ENCODE data around the gene JAGN1. TPM values are rescaled to one million over a fixed set of nuclear protein-coding genes. Genes with fewer than 3 reads are reported as not detected.

Gene JAGN1
- total and polyA plus RNA-seq, 9 of the 15 experiments (the other 6 are each of a cell fraction or from before 2014, with no cell fraction given): 31.6 to 77.8 (median 40.3) TPM

GRCh38 chr3:9863058-9863772 is 27.2 kb upstream of the JAGN1 start:
- H3K4me1 ChIP-seq (replicated peaks in 1 of 2; ENCODE audit: control insufficient read depth in 2 of 2, insufficient read depth in 2 of 2, low read length in 2 of 2): peaks cover 6 to 30% of the 10 kb centered on the region in 2 experiments; a peak in 4 of 5 replicates
- ChIA-PET POLR2A (no interaction called here), CTCF (ENCODE audit: low intra/inter-chr PET ratio) (no interaction called here)
- WGBS (ENCODE audit: insufficient coverage, low coverage, missing lambda C conversion rate): 77% methylated on average over 15 of the region's 22 CpGs
- peak overlapping the region; percentile 76 for H3K4me2 ChIP-seq (ENCODE audit: insufficient read depth, low read length)
- no peaks in the 10 kb centered on the region for H3K27me3 ChIP-seq (ENCODE audit: control insufficient read depth in 2 of 2, insufficient read depth in 2 of 2, low read length in 2 of 2)
- intact Hi-C loops (cut with micrococcal nuclease): loop anchor here (2.0 to 5.0 kb wide), 3 partner anchors 54 to 114 kb away; partner anchors contain the start of genes CRELD1 and IL17RC
- no peaks in the 10 kb centered on the region for H3K79me2 ChIP-seq (ENCODE audit: control insufficient read depth, insufficient read depth, low read length)
- ATAC-seq (no peak), FAIRE-seq (no peak), DNase-seq (ENCODE audit: extremely low read depth in 1 of 4, low spot score in 3 of 4) (no peak)
- in situ Hi-C loops (cut with MboI): no loop called here
- peak overlapping the region; percentile 36; the same call in 2 of the 3 replicates for H3K27ac ChIP-seq (ENCODE audit: extremely low read depth, low read depth, low read length)
- BruUV-seq (replicated peaks): no TSS peak
- H3K9me1 ChIP-seq (ENCODE audit: control insufficient read depth, insufficient read depth, low read length): no peaks in the 10 kb centered on the region
- H3K36me3 ChIP-seq (ENCODE audit: control insufficient read depth, insufficient read depth, low read length): no peaks in the 10 kb centered on the region
- peak overlapping the region; percentile 59 to 90; a peak in 3 of 4 replicates for H3K9ac ChIP-seq (ENCODE audit: insufficient read depth in 1 of 2, low read depth in 2 of 2, low read length in 2 of 2)
- H2AFZ ChIP-seq (ENCODE audit: low read depth, low read length): peak overlapping the region; percentile 99
- peak overlapping the region; percentile 36; the same call in 1 of the 2 replicates for H3K4me3 ChIP-seq
- TF ChIP-seq ZNF197 (CRISPR knock-in tag; IDR thresholded peaks at IDR 0.05; ENCODE audit: low read depth) (0 out of 2 replicates have a peak, but pooled peaks have one; percentile 56), ZNF12 (CRISPR knock-in tag; IDR thresholded peaks at IDR 0.05) (0 out of 2 replicates have a peak, but pooled peaks have one; percentile 49), NRF1 (conservative IDR thresholded peaks at IDR 0.05 in 1 of 2, IDR thresholded peaks at IDR 0.05 in 1 of 2) (peak in 1 of 2 experiments; percentile 24; a peak in 1 of 4 replicates), EP400 (IDR thresholded peaks at IDR 0.05) (no peak), ZNF175 (CRISPR knock-in tag; IDR thresholded peaks at IDR 0.05; ENCODE audit: low read depth) (no peak), SRSF7 (optimal IDR thresholded peaks at IDR 0.05; ENCODE audit: low read depth, low read length) (no peak)
- TF ChIP-seq, protein P1, sequence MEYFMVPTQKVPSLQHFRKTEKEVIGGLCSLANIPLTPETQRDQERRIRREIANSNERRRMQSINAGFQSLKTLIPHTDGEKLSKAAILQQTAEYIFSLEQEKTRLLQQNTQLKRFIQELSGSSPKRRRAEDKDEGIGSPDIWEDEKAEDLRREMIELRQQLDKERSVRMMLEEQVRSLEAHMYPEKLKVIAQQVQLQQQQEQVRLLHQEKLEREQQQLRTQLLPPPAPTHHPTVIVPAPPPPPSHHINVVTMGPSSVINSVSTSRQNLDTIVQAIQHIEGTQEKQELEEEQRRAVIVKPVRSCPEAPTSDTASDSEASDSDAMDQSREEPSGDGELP (CRISPR knock-in tag; IDR thresholded peaks at IDR 0.05; ENCODE audit: borderline replicate concordance): 0 out of 2 replicates have a peak, but pooled peaks have one; percentile 6
- TF ChIP-seq, protein P2, sequence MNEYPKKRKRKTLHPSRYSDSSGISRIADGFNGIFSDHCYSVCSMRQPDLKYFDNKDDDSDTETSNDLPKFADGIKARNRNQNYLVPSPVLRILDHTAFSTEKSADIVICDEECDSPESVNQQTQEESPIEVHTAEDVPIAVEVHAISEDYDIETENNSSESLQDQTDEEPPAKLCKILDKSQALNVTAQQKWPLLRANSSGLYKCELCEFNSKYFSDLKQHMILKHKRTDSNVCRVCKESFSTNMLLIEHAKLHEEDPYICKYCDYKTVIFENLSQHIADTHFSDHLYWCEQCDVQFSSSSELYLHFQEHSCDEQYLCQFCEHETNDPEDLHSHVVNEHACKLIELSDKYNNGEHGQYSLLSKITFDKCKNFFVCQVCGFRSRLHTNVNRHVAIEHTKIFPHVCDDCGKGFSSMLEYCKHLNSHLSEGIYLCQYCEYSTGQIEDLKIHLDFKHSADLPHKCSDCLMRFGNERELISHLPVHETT (CRISPR knock-in tag; conservative IDR thresholded peaks at IDR 0.05 in 1 of 2, IDR thresholded peaks at IDR 0.05 in 1 of 2): 0 out of 4 replicates have a peak, but pooled peaks of 1 of the 2 experiments have one; percentile 8
- no peaks in the 10 kb centered on the region for H4K20me1 ChIP-seq (replicated peaks; ENCODE audit: control insufficient read depth, insufficient read depth, low read length)
- no peaks in the 10 kb centered on the region for H3K9me3 ChIP-seq (replicated peaks; ENCODE audit: control insufficient read depth, insufficient read depth, low read depth, low read length)

Measured in K562 (cell line).